Measurements from ENCODE around the gene BIRC6.

The BIRC6 gene

DNA sequence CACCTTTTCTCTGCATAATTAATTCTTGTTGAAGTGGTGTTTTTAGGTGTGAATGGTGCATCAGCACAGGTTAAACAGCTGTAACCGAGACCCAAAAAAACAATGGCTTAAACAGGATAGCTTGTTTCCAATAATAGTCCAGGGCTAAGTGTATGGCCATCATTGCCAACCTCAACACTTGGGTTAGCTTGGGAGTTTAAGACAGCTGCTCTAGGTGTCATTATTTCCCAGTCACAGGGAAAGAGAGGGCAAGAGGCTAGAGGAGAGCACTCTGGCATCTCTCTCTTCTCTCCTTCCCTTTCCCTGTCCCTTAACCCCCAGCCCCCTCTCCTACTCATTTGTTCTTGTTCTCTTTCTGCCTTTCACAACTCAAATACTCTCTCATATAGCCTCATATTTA is 21.1 kb downstream of the BIRC6 start:
- no peak for DNase-seq

DNA sequence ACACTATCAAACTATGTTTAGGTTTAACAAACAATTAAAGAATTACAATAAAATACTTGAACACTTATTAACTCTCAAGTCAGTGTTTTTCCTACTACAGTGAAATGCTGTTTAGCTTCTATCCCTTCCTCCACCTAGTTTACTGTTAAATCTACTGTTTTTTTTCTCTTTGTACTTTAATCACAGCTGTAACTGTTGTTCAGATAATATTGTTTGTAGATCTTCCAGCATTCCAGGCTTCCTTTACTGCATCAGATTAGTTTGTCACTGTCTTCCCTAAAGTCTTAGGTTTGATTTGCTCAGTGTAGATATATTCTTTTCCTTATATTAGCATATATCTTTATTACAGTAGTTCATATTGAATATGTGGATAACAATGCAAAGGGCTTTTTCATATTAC is 22.5 kb downstream of the BIRC6 start:
- no peak for DNase-seq

GRCh38 chr2:32383858-32384257 is 27.0 kb downstream of the BIRC6 start:
- DNase-seq = no peak

DNA sequence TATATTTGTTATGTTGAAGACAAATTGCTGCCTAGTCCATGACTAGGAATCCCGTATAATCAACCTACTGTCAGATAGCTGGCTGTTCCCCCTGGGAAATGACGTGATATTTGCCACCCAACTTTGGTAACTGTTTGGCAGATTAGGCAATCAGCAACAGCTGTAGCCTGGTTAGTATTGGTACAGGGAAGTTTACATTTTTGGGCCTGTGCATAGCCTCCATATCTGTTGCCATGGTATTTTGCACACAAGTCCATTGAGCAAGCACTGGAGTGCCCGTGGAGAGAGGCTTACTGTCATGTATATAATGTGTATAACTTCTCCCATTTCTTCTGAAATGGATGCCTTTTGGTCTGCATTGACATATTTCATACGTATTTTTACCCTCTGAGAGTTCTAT is 27.7 kb downstream of the BIRC6 start:
- DNase-seq = no peak

DNA sequence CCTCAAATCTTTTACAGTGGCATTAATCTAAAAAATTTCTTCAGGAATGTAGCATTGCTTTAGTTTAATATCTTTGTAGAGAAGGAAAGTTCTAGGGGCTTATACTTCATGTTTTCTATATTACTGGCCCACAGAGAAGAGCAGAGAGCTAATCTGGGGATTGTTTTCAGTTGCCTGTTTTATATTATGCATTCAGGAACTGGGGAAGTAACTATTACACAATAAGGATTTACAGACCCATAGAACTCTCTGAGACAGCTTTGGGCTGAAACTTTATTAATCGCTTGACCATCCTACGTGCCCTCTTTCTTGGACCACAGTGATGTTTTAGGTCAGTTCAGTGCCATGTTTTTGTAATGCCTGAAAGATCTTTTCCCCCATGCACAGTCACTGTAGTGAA is 29.9 kb downstream of the BIRC6 start:
- DNase-seq = no peak

- no peak for DNase-seq
Observed at GRCh38 chr2:32399221-32399620, 42.4 kb downstream of the BIRC6 start.

DNA sequence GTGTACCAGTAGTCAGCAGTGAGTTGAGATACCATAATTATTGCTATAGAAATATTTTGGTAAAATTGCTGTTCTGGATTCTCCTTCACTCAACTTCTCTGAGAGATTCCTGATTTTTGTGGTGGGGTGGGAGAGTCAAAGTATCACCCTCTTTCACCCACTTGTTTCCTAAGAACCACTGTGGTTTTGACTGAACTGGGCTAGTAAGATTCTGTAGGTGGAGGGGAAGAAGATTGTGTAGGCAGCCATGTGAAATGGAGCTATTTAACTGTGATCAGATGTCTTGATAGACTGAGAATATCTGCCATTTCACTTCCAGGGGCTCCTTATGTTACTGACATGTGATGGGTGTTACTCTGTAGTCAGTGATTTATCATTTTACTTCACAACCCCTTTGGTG is 45.3 kb downstream of the BIRC6 start:
- DNase-seq = no peak

- DNase-seq = no peak
Observed at GRCh38 chr2:32403782-32404181, 47.0 kb downstream of the BIRC6 start.

GRCh38 chr2:32404691-32405090 is 47.9 kb downstream of the BIRC6 start:
- no peak for DNase-seq

- DNase-seq = no peak
Observed at GRCh38 chr2:32416519-32416918, 59.7 kb downstream of the BIRC6 start.

DNA sequence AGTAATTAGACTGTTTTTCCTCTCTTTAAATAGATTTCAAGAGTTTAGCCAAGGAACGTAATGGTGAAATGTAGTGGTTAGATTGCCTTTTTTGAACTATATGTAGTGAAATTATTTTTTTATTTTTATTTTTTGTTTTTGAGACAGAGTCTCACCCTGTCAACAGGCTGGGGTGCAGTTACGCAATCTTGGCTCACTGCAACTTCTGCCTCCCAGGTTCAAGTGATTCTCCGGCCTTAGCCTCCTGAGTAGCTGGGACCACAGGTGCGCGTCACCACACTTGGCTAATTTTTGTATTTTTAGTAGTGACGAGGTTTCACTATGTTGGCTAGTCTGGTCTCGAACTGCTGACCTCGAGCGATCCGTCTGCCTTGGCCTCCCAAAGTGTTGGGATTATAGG is 60.8 kb downstream of the BIRC6 start:
- DNase-seq = no peak

DNA sequence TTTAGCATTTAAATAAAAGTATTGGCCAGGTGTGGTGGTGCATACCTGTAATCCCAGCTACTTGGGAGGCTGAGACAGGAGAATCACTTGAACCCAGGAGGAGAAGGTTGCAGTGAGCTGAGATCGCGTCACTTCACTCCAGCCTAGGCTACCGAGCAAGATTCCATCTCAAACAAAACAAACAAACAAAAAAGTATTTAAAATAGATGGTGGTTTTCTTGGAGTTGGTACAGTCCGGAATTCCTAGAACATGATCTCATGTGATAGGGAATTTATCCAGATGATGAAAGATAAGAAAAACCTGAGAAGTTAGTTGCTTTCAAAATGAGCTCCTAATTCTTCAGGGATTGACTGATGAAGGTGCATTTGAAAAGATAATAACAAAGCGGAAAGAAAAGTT is 62.0 kb downstream of the BIRC6 start:
- DNase-seq = no peak

DNA sequence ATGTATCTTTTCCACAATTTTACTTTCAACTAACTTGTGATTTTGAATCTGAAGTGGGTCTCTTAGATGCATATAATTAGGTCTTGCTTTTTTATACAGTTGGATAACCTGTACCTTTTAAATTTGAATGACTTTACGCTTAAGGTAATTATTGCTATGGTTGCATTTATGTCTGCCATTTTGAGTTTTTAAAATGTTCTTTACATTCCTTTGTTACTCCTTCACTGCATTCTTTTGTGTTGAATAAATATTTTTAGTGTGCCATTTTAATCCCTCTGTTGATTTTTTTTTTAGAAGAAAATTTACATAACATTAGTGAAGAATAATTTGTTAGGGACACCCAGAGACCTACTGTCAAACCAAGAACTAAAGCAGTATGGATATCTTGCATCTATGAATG is 65.3 kb downstream of the BIRC6 start:
- no peak for DNase-seq

- no peak for DNase-seq
Observed at GRCh38 chr2:32423536-32423935, 66.7 kb downstream of the BIRC6 start.

DNA sequence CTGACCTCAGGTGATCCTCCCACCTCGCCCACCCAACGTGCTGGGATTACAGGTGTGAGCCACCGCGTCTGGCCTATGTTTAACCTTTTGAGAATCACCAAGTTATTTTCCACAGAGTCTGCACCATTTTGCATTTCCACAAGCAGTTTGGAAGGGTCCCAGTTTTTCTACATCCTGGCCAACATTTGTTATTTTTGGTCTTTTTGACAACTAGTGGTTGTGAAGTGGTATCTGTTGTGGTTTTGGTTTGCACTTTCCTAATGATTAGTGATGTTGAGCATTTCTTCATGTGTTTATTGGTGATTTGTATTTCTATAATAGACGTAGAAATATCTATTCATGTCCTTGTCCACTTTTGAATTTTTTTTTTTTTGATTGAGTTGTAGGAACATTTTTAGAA is 67.9 kb downstream of the BIRC6 start:
- DNase-seq = no peak

DNA sequence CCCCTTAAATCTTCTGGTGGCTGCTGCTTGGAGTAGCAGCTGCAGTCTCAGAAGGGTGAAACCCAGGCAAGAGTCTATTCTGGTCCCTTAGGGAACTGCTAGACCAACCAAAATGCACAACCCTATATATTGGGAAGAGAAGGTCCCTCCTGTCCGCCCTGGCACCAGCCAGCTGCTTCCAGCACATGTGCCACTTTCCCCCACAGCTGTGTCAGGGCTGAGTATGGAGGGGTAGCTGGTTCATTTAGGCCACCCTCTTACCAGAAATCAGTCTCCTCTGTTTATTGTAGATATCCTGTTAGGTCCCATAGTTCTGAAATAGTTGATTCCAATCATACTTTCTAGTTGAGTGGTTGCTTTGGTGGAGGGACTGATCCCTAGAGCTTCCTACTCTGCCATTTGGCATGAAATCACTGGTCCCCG is 68.9 kb downstream of the BIRC6 start:
- no peak for DNase-seq

GRCh38 chr2:32427672-32428610 is 71.1 kb downstream of the BIRC6 start:
- no peak for DNase-seq

GRCh38 chr2:32430804-32431203 is 74.0 kb downstream of the BIRC6 start:
- no peak for DNase-seq

GRCh38 chr2:32436150-32436549 is 79.3 kb downstream of the BIRC6 start:
- DNase-seq = no peak

DNA sequence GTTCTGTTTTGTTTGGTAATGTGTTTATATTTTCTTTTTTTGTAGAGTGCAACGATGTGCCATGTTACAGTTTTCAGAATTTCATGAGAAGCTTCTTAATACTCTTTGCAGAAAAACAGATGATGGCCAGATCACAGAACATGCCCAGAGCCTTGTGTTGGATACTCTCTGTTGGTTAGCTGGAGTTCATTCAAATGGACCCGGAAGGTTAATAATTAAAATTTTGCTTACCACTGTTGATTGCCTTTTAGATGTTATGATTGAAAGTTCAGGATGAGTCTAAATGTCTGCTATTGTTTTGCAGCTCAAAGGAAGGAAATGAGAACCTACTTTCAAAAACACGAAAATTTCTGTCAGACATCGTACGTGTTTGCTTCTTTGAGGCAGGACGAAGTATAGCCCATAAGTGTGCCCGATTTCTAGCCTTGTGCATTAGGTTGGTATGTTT is 85.2 kb downstream of the BIRC6 start:
- no peak for DNase-seq

DNA sequence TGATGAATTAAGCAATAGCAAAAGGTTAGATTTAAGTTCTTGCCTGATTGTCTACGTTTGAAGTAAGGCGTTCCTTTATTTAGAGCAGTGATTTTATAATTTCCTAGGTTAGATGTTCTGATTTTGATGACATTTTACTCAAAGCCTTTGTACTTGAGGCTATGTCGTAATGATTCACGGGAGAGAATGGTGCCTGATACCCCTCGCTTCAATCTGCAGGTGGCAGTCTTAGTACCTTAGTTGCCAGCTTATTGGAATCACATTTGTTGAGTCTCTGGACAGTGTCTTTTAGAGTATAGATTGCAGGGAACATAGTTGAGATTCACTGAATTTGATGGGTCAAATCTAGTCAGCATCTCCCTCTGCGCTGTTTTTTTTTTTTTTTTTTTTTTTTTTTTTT is 89.5 kb downstream of the BIRC6 start:
- no peak for DNase-seq

- no peak for DNase-seq
Observed at GRCh38 chr2:32450851-32451250, 94.0 kb downstream of the BIRC6 start.

- DNase-seq = no peak
Observed at GRCh38 chr2:32452338-32453064, 95.7 kb downstream of the BIRC6 start.

Measured in stimulated activated CD4-positive, alpha-beta T cell treated with anti-CD3 and anti-CD28 coated beads, Interleukin-12 subunit alpha, Interleukin-12 subunit beta, amount 100 ng/mL, for 4 hours (primary cell).